ENCODE measurements around the gene ZNF787. TPM values are rescaled to one million over a fixed set of nuclear protein-coding genes. Genes with fewer than 3 reads are reported as not detected.

ZNF787 gene
- total RNA-seq, 2 experiments from 2014 or later = 30.6 to 31.7 TPM

GRCh38 chr19:56071151-56071550 lies 49.9 kb downstream of the ZNF787 start:
- Histone ChIP-seq H4K20me1 (ENCODE audit: insufficient read depth, low read length) (no peaks in the 10 kb centered on the region), H3K9me3 (ENCODE audit: low read length) (no peaks in the 10 kb centered on the region), H3K27ac (ENCODE audit: low read depth, low read length, poor library complexity, severe bottlenecking) (no peak overlapping the region), H3K79me2 (ENCODE audit: insufficient read depth, low read depth, low read length) (no peaks in the 10 kb centered on the region), H2AFZ (ENCODE audit: low read length) (no peak overlapping the region), H3K36me3 (ENCODE audit: insufficient read depth, low read length) (no peaks in the 10 kb centered on the region), H3K4me2 (ENCODE audit: low read length) (no peak overlapping the region), H3K4me1 (ENCODE audit: insufficient read depth, low read length, poor library complexity, severe bottlenecking) (peaks cover 7% of the 10 kb centered on the region), H3K9me2 (ENCODE audit: insufficient read depth, low read length) (no peaks in the 10 kb centered on the region), H3K4me3 (ENCODE audit: low read depth, low read length, poor library complexity, severe bottlenecking) (no peak overlapping the region)
- no TSS peak for BruUV-seq (replicated peaks)
- intact Hi-C loops (cut with micrococcal nuclease; ENCODE audit: unreplicated experiment) = no loop called here
- peak; percentile 58 for DNase-seq (ENCODE audit: low spot score)
- ChIA-PET POLR2A (no interaction called here), CTCF (ENCODE audit: unreplicated experiment) (interaction anchor here (0.6 kb wide), 1 partner anchor 44 kb away, joined by 6 read pairs; no protein-coding TSS in a partner anchor)
- TF ChIP-seq, protein P1, sequence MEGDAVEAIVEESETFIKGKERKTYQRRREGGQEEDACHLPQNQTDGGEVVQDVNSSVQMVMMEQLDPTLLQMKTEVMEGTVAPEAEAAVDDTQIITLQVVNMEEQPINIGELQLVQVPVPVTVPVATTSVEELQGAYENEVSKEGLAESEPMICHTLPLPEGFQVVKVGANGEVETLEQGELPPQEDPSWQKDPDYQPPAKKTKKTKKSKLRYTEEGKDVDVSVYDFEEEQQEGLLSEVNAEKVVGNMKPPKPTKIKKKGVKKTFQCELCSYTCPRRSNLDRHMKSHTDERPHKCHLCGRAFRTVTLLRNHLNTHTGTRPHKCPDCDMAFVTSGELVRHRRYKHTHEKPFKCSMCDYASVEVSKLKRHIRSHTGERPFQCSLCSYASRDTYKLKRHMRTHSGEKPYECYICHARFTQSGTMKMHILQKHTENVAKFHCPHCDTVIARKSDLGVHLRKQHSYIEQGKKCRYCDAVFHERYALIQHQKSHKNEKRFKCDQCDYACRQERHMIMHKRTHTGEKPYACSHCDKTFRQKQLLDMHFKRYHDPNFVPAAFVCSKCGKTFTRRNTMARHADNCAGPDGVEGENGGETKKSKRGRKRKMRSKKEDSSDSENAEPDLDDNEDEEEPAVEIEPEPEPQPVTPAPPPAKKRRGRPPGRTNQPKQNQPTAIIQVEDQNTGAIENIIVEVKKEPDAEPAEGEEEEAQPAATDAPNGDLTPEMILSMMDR (conservative IDR thresholded peaks at IDR 0.05; ENCODE audit: low read length) = peak; percentile 71
- no peak for TF ChIP-seq EZH2phosphoT487 (IDR thresholded peaks at IDR 0.05; ENCODE audit: borderline replicate concordance, low read depth, low read length)

GRCh38 chr19:56069642-56070041 lies 51.5 kb downstream of the ZNF787 start:
- Histone ChIP-seq H3K4me2 (ENCODE audit: low read length) (no peak overlapping the region), H2AFZ (ENCODE audit: low read length) (no peak overlapping the region), H3K9me3 (ENCODE audit: low read length) (no peaks in the 10 kb centered on the region), H3K9me2 (ENCODE audit: insufficient read depth, low read length) (no peaks in the 10 kb centered on the region), H3K27ac (ENCODE audit: low read depth, low read length, poor library complexity, severe bottlenecking) (no peak overlapping the region), H3K79me2 (ENCODE audit: insufficient read depth, low read depth, low read length) (no peaks in the 10 kb centered on the region), H3K4me1 (ENCODE audit: insufficient read depth, low read length, poor library complexity, severe bottlenecking) (peaks cover 9% of the 10 kb centered on the region), H4K20me1 (ENCODE audit: insufficient read depth, low read length) (no peaks in the 10 kb centered on the region), H3K36me3 (ENCODE audit: insufficient read depth, low read length) (no peaks in the 10 kb centered on the region), H3K4me3 (ENCODE audit: low read depth, low read length, poor library complexity, severe bottlenecking) (no peak overlapping the region)
- ChIA-PET CTCF (ENCODE audit: unreplicated experiment) (no interaction called here), POLR2A (no interaction called here)
- TF ChIP-seq EZH2phosphoT487 (IDR thresholded peaks at IDR 0.05; ENCODE audit: borderline replicate concordance, low read depth, low read length) = no peak
- TF ChIP-seq, protein P1 (conservative IDR thresholded peaks at IDR 0.05; ENCODE audit: low read length) = no peak
- BruUV-seq (replicated peaks) = no TSS peak
- intact Hi-C loops (cut with micrococcal nuclease; ENCODE audit: unreplicated experiment) = loop anchor here (10.0 kb wide), 1 partner anchor 285 kb away; no protein-coding TSS in a partner anchor
- DNase-seq (ENCODE audit: low spot score) = no peak
